Spleen (tissue), 7 donors: ENCODE results near the gene SUSD6.

ENCODE experiments used
- POLR2A ChIP-seq, 3 donors: fragments of 450-650 bp; IDR thresholded peaks; one replicate each; pipeline ENCODE4 v1.5.1; 2017; ENCODE audit warnings: antibody characterized with exemption in 3 of 3, mild to moderate bottlenecking in 1 of 3
- TF ChIP-seq, protein P1 (sequence below), 11 experiments: fragments of 200-600 bp in 7 of 11; fragments of 450-650 bp in 4 of 11; sonication (generic) in 4 of 11; IDR thresholded peaks in 8 of 11; conservative IDR thresholded peaks in 3 of 11; 1 replicate in 7 of 11; 2 replicates in 4 of 11; pipeline versions ENCODE4 v1.4.0 to v1.8.0; 2016 to 2021; ENCODE audit warnings: antibody characterized with exemption in 11 of 11, inconsistent platforms in 4 of 11, mild to moderate bottlenecking in 1 of 11
- donor health status: DM: no; HTN: no; CAD: no; lungs with moderate emphysema.
- donor health status: DM: no; HTN: no; CAD: no.
- donor health status: DM: no; HTN: no; CAD: no.

DNA sequence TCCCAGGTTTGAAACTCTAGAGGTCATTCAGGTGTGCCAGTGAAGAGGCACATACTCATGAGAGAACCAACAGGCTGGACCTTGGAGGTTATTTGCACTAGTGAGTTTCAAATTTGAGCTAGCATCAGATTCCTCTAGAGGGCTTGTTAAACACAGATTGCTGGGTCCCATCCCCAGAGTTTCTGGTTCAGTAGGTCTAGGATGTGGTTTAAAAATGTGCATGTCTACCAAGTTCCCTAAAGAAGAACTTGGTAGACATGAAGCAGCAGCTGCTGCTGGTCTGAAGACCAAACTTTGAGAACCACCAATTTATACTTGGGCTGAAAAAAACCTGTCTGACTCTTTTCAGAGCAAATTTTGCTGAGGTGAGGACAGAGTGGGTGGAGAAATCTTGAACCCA lies 61.7 kb downstream of the SUSD6 start:
- TF ChIP-seq, protein P1, sequence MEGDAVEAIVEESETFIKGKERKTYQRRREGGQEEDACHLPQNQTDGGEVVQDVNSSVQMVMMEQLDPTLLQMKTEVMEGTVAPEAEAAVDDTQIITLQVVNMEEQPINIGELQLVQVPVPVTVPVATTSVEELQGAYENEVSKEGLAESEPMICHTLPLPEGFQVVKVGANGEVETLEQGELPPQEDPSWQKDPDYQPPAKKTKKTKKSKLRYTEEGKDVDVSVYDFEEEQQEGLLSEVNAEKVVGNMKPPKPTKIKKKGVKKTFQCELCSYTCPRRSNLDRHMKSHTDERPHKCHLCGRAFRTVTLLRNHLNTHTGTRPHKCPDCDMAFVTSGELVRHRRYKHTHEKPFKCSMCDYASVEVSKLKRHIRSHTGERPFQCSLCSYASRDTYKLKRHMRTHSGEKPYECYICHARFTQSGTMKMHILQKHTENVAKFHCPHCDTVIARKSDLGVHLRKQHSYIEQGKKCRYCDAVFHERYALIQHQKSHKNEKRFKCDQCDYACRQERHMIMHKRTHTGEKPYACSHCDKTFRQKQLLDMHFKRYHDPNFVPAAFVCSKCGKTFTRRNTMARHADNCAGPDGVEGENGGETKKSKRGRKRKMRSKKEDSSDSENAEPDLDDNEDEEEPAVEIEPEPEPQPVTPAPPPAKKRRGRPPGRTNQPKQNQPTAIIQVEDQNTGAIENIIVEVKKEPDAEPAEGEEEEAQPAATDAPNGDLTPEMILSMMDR (IDR thresholded peaks at IDR 0.05 in 8 of 11, conservative IDR thresholded peaks at IDR 0.05 in 3 of 11), result no peak
- TF ChIP-seq POLR2A (IDR thresholded peaks at IDR 0.05), result no peak
